ENCODE results near the gene HCFC2. TPM values are rescaled to one million over a fixed set of nuclear protein-coding genes. Genes with fewer than 3 reads are reported as not detected.
"Not testable (repeated sequence)": the region's sequence is repeated elsewhere in the genome, so short reads cannot be mapped to it uniquely, and the experiment has no call there.

The HCFC2 gene
- 1 to 10 TPM; 2.2 to 3.4 TPM for total RNA-seq
- 7.0 TPM for polyA plus RNA-seq (2013, experiment 1 of 2)
- 6.9 TPM for polyA plus RNA-seq (2013, experiment 2 of 2)
- long read RNA-seq, experiment 1: 0 reads
- long read RNA-seq, experiment 2, full-length matches to known transcripts: 6 of 7 reads
- long read RNA-seq, experiment 2, partial matches to known transcripts: 0 of 7 reads
- long read RNA-seq, experiment 2, other reads (novel, unspliced or antisense): 1 of 7 reads
- long read RNA-seq, experiment 3, full-length matches to known transcripts: 8 of 9 reads
- long read RNA-seq, experiment 3, partial matches to known transcripts: 0 of 9 reads
- long read RNA-seq, experiment 3, other reads (novel, unspliced or antisense): 1 of 9 reads
- long read RNA-seq, experiment 4, partial matches to known transcripts: 0 of 1 reads
- long read RNA-seq, experiment 4, other reads (novel, unspliced or antisense): 1 of 1 reads

DNA sequence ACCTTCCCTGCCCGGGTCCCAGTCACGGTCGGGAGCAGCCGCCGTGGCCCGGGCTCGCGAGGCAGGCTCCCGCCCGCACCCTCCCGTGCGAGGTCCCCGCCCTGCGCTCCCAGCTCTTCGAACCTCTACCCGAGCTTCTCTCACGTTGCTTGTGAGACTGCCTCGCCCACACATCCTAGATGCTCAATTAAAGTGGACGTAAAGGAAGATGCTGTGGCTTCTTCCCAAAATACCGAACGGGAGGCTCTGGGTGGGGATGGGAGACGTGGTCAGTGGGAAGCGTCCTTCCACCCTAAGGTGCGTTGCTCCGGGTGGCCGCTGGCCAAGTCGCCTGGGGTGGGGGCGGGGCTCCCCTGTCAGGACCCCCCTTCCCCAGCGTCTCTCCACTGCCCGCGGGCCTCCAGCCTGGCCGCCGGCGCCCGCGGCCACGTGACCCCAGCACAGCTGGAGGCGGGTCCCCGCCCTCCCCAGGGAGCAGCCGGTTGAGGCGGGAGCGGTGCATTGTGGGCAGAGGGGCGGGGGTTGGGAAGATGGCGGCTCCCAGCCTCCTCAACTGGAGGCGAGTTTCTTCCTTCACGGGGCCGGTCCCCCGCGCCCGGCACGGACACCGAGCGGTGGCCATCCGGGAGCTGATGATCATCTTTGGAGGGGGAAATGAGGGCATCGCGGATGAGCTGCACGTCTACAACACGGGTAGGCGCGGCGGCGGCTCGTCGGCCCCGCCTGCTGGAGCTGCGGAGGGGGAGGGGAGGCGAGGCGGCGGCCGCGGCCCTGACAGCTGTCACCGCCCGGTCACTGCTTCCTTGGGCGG is at the start of gene HCFC2:
Gene HCFC2, plus strand, starts transcription at position 501 of the 811 bp plus-strand sequence. Its CDS starts 30 bp downstream, at position 531.
- peaks cover 6% of the 10 kb centered on the region for H3K36me3 ChIP-seq (ENCODE audit: control insufficient read depth, insufficient read depth, low read length)
- Mint-ChIP-seq H3K4me1 (peaks cover 11% of the 10 kb centered on the region), H3K36me3 (ENCODE audit: low read depth) (no peaks in the 10 kb centered on the region), H3K4me3 (peak within 1 kb of the TSS; percentile 84), H3K27ac (no peak within 1 kb of the TSS), H3K9me3 (no peaks in the 10 kb centered on the region), H3K27me3 (ENCODE audit: insufficient read depth) (peaks cover 32% of the 10 kb centered on the region)
- peaks cover 24% of the 10 kb centered on the region for H3K27me3 ChIP-seq (ENCODE audit: control insufficient read depth, insufficient read depth, low read length, poor library complexity, severe bottlenecking)
- no peaks in the 10 kb centered on the region for H3K9me3 ChIP-seq (ENCODE audit: control insufficient read depth, low read length)
- peak; percentile 98 for DNase-seq
- no peaks in the 10 kb centered on the region for H3K4me1 ChIP-seq (ENCODE audit: control insufficient read depth, insufficient read depth, low read length)
- peak within 1 kb of the TSS; percentile 70 for H3K27ac ChIP-seq (ENCODE audit: low read depth, low read length)
- TF ChIP-seq, protein P1, sequence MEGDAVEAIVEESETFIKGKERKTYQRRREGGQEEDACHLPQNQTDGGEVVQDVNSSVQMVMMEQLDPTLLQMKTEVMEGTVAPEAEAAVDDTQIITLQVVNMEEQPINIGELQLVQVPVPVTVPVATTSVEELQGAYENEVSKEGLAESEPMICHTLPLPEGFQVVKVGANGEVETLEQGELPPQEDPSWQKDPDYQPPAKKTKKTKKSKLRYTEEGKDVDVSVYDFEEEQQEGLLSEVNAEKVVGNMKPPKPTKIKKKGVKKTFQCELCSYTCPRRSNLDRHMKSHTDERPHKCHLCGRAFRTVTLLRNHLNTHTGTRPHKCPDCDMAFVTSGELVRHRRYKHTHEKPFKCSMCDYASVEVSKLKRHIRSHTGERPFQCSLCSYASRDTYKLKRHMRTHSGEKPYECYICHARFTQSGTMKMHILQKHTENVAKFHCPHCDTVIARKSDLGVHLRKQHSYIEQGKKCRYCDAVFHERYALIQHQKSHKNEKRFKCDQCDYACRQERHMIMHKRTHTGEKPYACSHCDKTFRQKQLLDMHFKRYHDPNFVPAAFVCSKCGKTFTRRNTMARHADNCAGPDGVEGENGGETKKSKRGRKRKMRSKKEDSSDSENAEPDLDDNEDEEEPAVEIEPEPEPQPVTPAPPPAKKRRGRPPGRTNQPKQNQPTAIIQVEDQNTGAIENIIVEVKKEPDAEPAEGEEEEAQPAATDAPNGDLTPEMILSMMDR (conservative IDR thresholded peaks at IDR 0.05): no peak
- peak within 1 kb of the TSS; percentile 53 for H3K9ac ChIP-seq (ENCODE audit: extremely low read depth, low read length, poor library complexity, severe bottlenecking)
- 0% methylated on average over 10 to 74 of the region's 74 CpGs for WGBS, 2 experiments (ENCODE audit: insufficient coverage in 1 of 2, insufficient read length in 1 of 2)
- peak within 1 kb of the TSS; percentile 93 for H3K4me3 ChIP-seq (ENCODE audit: low read length)

- not testable (repeated sequence) for H3K4me1 Mint-ChIP-seq; H3K36me3 ChIP-seq (ENCODE audit: control insufficient read depth, insufficient read depth, low read length); H3K36me3 Mint-ChIP-seq (ENCODE audit: low read depth); H3K27me3 ChIP-seq (ENCODE audit: control insufficient read depth, insufficient read depth, low read length, poor library complexity, severe bottlenecking); H3K9ac ChIP-seq (ENCODE audit: extremely low read depth, low read length, poor library complexity, severe bottlenecking); DNase-seq; H3K4me3 Mint-ChIP-seq; H3K27ac ChIP-seq (ENCODE audit: low read depth, low read length); H3K4me3 ChIP-seq (ENCODE audit: low read length); H3K27ac Mint-ChIP-seq; H3K4me1 ChIP-seq (ENCODE audit: control insufficient read depth, insufficient read depth, low read length)
- WGBS, 2 experiments (ENCODE audit: insufficient coverage in 1 of 2, insufficient read length in 1 of 2): 82 to 90% methylated on average over 1 of the region's 1 CpG
- peaks cover 18% of the 10 kb centered on the region for H3K27me3 Mint-ChIP-seq (ENCODE audit: insufficient read depth)
- H3K9me3 Mint-ChIP-seq: peaks cover 14% of the 10 kb centered on the region
- peaks cover 12% of the 10 kb centered on the region for H3K9me3 ChIP-seq (ENCODE audit: control insufficient read depth, low read length)
Measured at GRCh38 chr12:104021862-104022261, 42.5 kb upstream of the HCFC2 start.

GRCh38 chr12:104022786-104023185 is 41.5 kb upstream of the HCFC2 start:
- Mint-ChIP-seq H3K9me3 (peaks cover 14% of the 10 kb centered on the region), H3K4me1 (no peaks in the 10 kb centered on the region), H3K27ac (no peak overlapping the region), H3K4me3 (no peak overlapping the region), H3K27me3 (ENCODE audit: insufficient read depth) (peaks cover 18% of the 10 kb centered on the region), H3K36me3 (ENCODE audit: low read depth) (no peaks in the 10 kb centered on the region)
- no peak overlapping the region for H3K27ac ChIP-seq (ENCODE audit: low read depth, low read length)
- no peaks in the 10 kb centered on the region for H3K4me1 ChIP-seq (ENCODE audit: control insufficient read depth, insufficient read depth, low read length)
- TF ChIP-seq, protein P1 (conservative IDR thresholded peaks at IDR 0.05): no peak
- 38 to 80% methylated on average over 1 to 3 of the region's 3 CpGs for WGBS, 2 experiments (ENCODE audit: insufficient coverage in 1 of 2, insufficient read length in 1 of 2)
- no peak for DNase-seq
- no peak overlapping the region for H3K4me3 ChIP-seq (ENCODE audit: low read length)
- no peak overlapping the region for H3K9ac ChIP-seq (ENCODE audit: extremely low read depth, low read length, poor library complexity, severe bottlenecking)
- no peaks in the 10 kb centered on the region for H3K36me3 ChIP-seq (ENCODE audit: control insufficient read depth, insufficient read depth, low read length)
- H3K9me3 ChIP-seq (ENCODE audit: control insufficient read depth, low read length): peaks cover 12% of the 10 kb centered on the region
- H3K27me3 ChIP-seq (ENCODE audit: control insufficient read depth, insufficient read depth, low read length, poor library complexity, severe bottlenecking): no peaks in the 10 kb centered on the region

All from endodermal cell (in vitro differentiated cells).